HTR-8/SVneo (cell line): ENCODE results near the gene CALD1.

Source experiments
- DNase-seq: peaks from one replicate; pipeline ENCODE4 v3.0.0; 2011; ENCODE audit warnings: low spot score, mixed read lengths; ENCODE audit not compliant: insufficient read length
- FAIRE-seq: peaks from 2 replicates; lab custom pipeline; 2011; peaks lifted over from hg19 to GRCh38; lab: Jason Lieb, UNC

The CALD1 gene

DNA sequence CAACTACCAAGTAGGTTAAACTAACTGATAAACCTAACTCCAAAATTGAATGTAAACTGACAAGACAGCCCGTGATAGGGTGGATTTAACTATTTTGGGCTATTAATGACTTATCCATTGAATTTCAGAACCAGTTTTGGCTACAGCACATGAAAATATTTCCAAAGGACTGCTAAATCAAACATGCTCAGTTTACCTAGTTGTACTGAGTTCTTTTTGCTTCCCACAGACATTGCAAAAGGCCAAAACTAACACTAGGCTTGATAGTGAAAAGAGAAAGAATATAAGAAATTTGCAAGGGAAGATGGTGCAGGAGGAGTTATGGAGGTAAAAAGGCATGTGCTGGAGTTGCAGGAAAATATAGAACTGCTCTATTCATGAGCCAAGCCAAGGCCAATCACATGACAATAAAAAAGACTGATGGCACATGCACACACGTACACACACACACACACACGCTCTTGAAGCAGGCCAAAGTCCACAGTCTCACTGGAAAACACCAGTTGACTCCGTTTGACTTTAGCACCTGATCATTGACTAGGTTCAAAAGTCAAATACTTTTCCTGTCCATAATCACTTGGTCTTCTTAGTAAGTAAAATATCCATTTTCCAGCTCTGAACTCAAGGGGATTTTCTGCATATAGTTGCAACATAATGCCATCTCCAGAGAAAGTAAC is 130.9 kb downstream of the CALD1 start:
- DNase-seq (no peak), FAIRE-seq (no peak)

DNA sequence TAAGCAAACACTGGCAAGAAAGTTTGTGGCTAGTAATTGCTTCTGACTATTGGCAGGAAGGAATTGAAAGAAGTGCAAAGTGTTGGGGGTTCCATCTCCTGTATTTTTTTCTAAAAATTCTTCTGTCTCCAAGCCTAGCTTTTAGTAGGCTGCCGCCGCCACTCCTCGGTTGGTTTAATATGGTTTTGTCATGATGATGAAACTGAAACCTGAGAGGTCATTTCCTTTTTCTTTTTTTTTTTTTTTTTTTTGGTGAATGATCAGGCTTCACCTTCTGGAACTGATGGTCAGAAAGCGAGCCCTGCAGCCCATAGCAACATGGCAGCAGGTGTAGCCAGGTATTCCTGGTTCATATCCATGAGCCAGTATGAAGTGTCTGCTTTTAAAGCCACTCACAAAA is 131.5 kb downstream of the CALD1 start:
- FAIRE-seq (no peak), DNase-seq (no peak)

DNA sequence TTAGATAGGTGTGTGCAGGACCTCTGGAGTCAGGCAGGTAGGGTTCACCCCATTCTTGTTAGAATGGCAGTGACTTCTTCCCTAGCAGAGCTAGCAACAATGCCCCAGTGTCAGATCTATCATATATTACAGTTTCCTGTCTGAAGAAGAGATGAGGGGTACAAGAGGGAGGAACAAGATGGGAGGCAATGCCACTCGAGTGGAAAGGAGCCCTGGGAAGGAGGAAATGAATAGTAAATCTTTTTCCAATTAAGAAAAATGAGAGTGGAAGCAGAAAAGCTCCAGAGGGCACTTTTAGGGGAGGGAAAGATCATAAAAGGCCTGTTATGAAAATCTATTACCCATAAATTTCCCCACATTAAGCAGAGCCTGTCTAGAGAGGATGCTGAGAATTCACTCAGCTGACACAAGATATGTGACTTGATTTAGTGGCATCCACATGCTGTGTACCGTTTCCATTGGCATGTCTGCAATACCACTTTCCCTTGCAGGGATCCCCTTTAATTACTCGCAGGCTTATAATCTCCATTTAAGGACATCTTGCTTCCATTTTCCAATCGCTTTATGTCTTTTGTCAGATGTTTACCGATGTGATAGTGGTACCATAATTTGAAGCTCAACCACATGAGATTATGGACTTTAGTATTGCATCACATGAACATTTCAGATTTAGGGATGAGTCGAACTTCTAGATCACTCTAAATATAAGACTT is 136.9 kb downstream of the CALD1 start:
- DNase-seq: no peak
- FAIRE-seq: no peak

DNA sequence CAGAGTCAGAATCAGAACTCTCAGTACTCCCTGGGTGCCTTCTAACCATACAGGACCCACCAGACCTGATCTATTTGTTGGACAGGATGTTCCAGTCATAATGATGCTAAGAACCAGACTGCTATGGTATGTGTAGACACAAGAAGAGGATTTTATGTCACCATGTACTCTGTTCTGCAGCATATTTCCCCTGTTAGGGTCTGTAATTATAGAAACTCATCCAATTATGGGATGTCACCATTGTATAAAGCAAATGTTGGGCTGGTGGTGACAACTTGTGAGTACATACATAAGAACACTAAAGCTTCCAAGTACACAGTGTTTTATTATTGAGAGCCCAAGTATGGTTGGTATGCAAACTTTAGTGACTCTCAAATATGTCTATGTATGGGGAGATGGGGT is 139.8 kb downstream of the CALD1 start:
- DNase-seq (no peak), FAIRE-seq (no peak)

DNA sequence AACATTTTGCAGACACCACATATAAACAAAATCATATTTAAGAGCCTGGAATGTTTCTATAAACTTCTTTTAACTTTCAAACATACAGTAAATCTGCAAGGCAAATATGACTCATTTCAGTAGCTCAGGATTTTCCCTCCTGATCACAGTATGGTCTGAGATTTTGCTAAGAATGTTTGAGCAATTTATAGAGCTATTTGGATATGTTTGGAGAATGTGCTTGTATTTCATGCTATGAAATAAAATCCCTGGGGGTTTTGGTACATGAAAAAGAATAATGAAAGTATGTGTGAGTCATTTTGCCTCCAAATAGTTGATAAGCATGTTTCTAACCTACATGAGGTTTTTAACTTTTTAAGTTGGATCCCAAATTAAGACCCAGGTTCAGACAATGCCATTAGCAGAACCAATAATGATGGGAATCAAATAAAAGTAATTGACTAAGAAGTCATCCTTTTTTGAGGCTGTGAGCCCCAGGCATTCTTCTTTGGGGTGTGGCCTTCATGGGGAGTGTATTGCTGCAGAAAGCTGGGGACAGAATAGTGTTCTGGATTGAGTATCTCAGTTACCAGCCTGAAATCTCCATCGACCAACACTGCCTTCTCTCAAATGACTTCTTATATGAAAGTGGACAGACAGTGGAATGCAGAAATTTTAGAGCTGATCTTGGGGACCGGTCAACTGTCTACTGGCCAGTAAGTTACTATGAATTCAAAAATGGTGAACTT is 140.8 kb downstream of the CALD1 start:
- FAIRE-seq (no peak), DNase-seq (peak; percentile 48)

DNA sequence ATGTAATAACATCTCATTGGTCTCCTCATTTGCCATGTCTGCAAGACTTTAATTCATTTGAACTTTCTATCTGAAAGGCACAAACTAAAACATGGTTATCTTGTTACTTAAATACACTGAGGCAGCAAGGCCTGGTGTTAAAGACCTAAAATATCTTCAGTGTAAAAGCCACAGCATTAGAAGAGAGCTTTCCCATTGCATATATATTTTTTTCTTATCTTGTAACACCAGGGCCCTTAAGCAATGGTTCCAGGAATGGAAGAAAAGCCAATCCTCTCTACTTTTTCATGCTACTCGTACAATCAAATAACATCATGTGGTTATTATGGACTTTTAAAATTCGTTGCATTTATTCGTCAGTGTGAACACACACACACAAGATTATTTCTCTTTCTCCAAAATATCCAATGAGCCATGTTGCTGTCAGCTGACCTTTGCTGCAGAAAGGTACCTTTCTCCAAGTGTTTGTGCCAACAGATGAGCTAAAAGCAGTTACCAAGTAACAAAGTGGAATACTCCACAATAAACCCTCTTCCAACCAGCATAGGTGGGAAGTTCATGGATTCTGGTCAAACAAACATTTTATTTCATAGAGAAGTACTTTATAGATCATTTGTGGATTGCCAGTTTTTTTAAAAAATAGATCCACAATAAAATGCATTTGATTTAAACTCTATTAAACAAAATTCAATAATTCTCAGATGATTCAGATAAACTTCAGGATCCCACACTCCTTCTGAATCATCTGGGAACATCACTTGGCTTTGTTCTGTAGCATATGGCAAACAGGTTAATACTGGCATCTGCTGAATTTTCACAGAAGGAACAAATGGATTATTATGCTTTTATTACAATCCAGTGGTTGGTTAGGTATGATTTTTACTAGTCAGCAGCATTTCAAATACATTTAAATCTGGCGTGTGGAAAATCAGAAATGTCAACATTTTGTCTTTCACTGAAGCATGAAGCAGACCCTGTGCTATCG is 143.6 kb downstream of the CALD1 start:
- FAIRE-seq: no peak
- DNase-seq: no peak

DNA sequence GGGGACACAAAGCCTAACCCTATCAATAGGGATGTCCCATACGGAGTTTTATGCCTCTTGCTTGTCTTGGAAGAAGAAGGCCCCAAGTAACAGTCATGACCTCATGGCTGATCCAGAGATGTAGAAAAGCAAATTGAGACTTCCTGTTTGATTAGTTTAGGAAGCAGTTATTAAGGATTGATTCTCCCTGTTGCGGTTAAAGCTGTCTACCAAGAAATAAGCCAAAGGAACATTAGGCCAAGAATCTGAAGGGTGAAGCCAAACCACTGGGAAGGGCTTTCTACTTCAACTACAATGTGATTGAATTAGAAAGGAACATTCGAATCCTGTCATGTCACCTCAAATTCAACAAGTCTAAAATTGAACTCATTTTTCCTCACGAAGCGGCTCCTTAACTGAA is 146.3 kb downstream of the CALD1 start:
- FAIRE-seq (no peak), DNase-seq (no peak)

DNA sequence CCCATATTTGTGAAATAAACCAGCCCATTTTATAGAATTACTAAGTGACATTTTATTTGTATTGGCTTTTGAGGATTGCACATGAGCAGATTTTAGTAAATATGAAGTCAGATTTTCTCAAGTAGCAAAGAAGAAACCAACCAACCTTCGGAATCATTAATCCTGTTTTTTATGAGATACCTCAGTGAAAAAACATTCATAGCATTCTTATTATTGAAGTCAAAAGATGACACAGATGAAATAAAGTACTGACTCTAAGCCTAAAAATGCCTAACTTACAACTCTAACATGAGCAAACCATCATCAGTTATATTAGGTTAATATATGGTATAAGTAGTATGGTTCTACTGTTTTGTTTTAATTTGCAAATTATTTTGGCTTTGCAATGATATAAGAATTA is 147.0 kb downstream of the CALD1 start:
- DNase-seq (no peak), FAIRE-seq (no peak)

DNA sequence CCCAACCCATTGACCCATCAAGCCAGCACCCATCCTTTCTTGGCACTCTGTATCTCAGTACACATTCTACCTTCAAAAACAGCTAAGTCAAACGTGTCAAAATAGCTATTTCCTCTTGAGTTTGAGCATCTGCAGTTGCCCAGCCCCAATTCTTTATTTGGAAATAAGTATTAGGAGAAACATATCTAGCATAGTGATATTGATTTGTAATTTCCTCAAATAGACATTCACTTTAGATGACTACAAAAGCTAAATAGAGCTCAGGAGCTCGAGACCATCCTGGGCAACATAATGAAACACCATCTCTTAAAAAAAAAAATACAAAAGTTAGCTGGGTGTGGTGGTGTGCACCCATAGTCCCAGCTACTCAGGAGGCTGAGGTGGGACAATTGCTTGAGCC is 147.6 kb downstream of the CALD1 start:
- no peak for DNase-seq
- FAIRE-seq: no peak

DNA sequence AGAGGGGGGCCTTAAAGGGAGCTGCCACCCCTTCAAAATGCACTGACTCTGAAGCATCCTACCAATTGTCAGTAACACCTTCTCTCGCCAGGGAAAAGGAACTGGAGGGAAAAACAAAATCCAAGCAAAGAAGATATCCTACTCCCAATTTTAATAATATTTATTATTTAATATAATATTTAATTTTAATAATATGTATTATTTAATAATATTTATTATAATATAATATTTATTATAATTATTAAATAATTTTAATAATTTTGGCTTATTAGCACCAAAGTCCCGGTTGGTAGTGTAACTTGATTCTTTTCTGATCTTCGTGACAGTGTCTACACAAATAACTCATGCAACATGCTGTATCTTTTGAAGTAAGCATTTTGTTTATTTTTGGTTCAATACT is 148.3 kb downstream of the CALD1 start:
- DNase-seq: no peak
- FAIRE-seq: no peak

DNA sequence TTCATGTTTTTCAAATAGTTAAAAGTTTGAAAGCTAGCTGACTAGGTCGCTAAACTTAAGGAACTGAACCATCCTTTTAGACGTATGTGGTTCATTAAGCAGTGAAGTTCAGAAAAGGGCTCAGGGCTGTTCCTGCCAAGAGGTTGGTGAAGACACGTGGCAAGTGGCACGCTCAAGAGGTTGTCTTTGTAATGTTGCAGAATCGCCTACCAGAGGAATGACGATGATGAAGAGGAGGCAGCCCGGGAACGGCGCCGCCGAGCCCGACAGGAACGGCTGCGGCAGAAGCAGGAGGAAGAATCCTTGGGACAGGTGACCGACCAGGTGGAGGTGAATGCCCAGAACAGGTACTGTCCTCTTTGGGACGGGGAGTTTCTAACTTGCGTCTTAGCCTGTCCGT is 149.1 kb downstream of the CALD1 start:
- no peak for FAIRE-seq
- DNase-seq: no peak

DNA sequence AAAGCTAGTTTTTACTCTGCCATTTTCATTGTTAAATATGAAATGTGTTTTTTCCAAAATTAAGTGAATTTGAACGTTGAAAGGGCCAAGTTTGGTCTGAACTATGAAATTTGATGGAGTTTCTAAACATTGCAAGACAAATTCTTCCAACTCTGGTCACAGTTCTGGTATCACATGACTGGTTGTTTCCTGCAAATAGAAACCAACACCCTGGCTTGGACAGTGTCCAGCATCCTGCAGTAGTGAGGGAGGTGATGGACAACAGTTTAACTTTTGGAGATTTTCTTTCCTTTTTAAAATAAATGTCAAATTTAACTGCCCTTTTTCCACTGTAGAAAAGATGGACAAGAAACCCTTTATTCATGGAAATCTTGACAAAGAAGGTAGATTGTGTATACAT is 152.1 kb downstream of the CALD1 start:
- DNase-seq (no peak), FAIRE-seq (no peak)

DNA sequence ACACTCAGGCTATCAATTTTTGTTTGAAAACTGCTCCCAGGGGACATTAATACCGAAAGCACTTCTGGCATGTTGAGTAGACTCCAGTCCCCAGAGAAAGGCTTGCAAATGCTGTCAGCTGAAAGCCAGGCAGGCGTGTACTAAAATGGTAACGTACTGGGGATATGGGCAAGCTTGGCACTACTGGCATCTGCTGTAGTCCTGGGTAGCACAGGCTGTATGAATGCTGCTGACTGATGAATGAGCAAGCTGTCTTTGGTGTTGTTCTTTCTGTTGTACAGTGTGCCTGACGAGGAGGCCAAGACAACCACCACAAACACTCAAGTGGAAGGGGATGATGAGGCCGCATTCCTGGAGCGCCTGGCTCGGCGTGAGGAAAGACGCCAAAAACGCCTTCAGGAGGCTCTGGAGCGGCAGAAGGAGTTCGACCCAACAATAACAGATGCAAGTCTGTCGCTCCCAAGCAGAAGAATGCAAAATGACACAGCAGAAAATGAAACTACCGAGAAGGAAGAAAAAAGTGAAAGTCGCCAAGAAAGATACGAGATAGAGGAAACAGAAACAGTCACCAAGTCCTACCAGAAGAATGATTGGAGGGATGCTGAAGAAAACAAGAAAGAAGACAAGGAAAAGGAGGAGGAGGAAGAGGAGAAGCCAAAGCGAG is 153.4 kb downstream of the CALD1 start:
- no peak for FAIRE-seq

DNA sequence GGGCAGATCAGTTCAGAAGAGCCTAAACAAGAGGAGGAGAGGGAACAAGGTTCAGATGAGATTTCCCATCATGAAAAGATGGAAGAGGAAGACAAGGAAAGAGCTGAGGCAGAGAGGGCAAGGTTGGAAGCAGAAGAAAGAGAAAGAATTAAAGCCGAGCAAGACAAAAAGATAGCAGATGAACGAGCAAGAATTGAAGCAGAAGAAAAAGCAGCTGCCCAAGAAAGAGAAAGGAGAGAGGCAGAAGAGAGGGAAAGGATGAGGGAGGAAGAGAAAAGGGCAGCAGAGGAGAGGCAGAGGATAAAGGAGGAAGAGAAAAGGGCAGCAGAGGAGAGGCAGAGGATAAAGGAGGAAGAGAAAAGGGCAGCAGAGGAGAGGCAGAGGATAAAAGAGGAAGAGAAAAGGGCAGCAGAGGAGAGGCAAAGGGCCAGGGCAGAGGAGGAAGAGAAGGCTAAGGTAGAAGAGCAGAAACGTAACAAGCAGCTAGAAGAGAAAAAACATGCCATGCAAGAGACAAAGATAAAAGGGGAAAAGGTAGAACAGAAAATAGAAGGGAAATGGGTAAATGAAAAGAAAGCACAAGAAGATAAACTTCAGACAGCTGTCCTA is 154.1 kb downstream of the CALD1 start:
- FAIRE-seq: no peak
- no peak for DNase-seq

More for the DNA sequence above, 153.4 kb downstream of the CALD1 start:
- DNase-seq: no peak

DNA sequence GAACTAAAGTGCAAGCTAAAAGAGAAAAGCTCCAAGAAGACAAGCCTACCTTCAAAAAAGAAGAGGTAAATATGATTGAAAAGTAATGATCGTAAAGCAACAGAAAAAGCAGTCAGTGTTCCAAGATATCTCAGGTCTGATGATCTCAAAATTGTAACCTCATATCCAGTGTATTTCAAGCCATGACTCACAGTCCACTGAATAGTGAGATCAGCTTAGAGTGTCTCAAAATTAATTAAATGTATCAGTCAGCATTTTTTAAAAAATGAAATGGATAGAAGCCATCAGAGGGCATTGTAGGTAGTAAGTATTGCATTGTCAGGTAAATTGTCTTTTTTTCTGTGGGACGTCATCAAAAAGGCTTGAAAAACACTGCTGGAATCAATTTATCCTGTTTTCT is 156.3 kb downstream of the CALD1 start:
- FAIRE-seq (no peak), DNase-seq (no peak)

DNA sequence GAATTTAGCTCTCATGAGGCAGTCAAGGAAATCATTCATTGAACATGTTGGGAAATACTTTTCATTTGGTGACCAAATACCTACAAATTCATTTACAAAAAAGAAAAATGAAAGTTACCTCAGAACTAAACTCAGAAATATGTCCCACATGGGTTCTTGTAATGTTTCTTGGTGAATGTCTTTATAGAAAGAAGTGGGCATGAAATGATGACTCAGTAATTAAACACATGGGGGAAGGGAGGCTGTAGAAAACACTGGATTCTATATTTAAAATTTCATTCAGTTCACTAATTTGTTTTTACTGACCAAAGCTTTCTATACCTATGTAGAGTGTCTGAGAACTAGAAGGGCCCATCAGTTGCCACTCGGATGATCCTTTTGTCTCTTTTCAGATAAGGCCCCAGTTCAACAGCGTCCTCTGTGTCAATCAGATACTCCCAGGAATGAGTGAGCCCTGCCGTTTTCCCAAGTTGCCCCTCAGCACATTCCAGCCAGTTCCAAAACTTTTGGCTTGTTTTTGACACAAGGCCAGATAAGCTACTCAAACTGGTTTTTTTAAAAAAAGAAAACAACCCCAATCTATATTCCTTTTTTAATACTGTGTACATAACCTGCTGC is 157.6 kb downstream of the CALD1 start:
- FAIRE-seq: no peak

DNA sequence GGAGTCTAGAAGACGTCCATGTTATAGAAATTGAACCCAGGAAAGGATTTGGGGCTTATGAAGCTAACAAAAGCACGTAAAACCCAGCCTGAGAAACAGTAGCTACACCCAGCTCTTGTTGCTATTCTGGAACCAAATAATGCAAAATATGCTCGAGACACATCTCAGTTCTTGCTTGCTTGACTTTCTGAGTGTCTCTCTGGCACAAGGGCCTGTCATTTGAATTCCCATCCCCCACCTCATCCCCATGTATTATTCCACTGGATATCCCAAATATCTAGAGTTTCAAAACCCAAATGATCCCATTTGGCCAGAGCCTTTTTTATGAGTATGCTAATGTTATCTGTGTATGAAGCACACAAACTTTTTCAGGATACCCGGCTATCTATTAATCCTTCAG is 158.7 kb downstream of the CALD1 start:
- DNase-seq: no peak
- no peak for FAIRE-seq

More for the DNA sequence above, 157.6 kb downstream of the CALD1 start:
- DNase-seq: no peak

DNA sequence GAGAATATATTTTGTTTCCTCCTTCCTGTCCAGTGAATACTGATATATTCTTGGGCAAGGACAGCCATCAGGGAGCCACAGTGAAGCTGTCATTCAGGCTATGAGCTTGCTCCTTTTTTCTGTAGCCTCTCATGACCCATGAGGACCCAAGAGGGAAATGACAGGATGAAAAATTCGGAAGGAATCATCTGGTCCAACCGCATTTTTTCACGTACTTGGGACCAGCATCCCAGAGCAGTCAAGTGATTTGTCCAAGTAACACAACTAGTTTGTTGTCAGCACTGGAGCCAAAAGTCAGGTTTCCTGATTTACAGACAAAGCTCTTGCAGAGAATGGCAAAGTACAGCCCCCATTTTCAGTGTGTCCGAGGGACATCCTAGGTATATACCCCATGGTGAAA is 159.7 kb downstream of the CALD1 start:
- FAIRE-seq (no peak), DNase-seq (no peak)

DNA sequence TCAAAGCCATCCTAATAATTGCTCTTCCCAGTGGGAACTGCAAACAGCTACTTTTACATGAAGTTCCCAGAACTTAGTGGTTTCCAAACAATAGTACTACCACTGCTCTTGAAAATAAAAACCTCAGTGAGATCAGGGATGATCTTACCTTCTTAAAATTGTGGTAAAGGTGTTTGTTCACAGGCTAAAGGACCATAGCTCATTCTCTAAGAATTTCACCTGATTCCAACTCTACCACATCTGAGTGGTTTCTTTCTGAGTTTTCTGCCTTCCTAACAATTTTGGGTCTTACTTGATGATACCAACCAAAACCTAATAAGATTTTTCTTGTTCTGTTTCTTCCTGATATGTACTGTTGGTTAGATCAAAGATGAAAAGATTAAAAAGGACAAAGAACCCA is 161.3 kb downstream of the CALD1 start:
- no peak for DNase-seq
- FAIRE-seq: no peak
